ENCODE data around the gene GRK1. TPM values are rescaled to one million over a fixed set of nuclear protein-coding genes. Genes with fewer than 3 reads are reported as not detected.

GRK1 gene
- total and polyA plus RNA-seq, 2 of the 8 experiments (the other 6 are each of a cell fraction or from before 2014, with no cell fraction given), result 0.12 TPM; not detected in 1

- WGBS, 2 experiments (ENCODE audit: extremely low coverage in 1 of 2, insufficient coverage in 1 of 2, insufficient read length in 1 of 2, insufficient replicate concordance in 2 of 2, low coverage in 1 of 2, low lambda C conversion rate in 2 of 2, missing lambda C conversion rate in 1 of 2), result 93% methylated on average over 9 of the region's 9 CpGs; no CpG with 5 or more reads in 1 of the 2 experiments
- ChIA-PET CTCF (ENCODE audit: partially characterized antibody) (no interaction called here), POLR2A (ENCODE audit: partially characterized antibody) (interaction anchor here (1.2 kb wide), 1 partner anchor 10 kb away, joined by 4 read pairs; no protein-coding TSS in a partner anchor)
- Histone ChIP-seq H3K79me1 (ENCODE audit: low read depth, low read length) (peaks cover 8% of the 10 kb centered on the region; the same call in 1 of the 2 replicates), H2BK20ac (ENCODE audit: low read length) (no peak overlapping the region), H4K20me1 (replicated peaks in 1 of 2; ENCODE audit: control insufficient read depth in 1 of 2, insufficient read depth in 2 of 2, low read length in 2 of 2) (peaks cover 5 to 9% of the 10 kb centered on the region in 2 experiments), H3K14ac (ENCODE audit: insufficient read length) (no peak overlapping the region), H2BK15ac (ENCODE audit: low read length) (no peak overlapping the region), H4K91ac (replicated peaks; ENCODE audit: insufficient read length, low read length) (no peak overlapping the region), H4K8ac (ENCODE audit: extremely low read depth, insufficient read depth, low read length) (no peak overlapping the region), H2AFZ (ENCODE audit: low read length) (no peak overlapping the region), H3K4me3 (ENCODE audit: extremely low read depth in 1 of 4, insufficient read depth in 2 of 4, low read depth in 3 of 4, low read length in 4 of 4) (no peak overlapping the region), H2AK5ac (ENCODE audit: low read depth, low read length) (no peak overlapping the region), H3K18ac (ENCODE audit: extremely low read depth, low read length) (no peak overlapping the region), H3K9ac (replicated peaks in 1 of 4; ENCODE audit: extremely low read depth in 1 of 4, low read depth in 3 of 4, low read length in 3 of 4) (no peak overlapping the region), H3K36me3 (ENCODE audit: control insufficient read depth in 2 of 4, insufficient read depth in 4 of 4, low read length in 3 of 4) (peaks cover 0 to 21% (median 11%) of the 10 kb centered on the region in 4 experiments; a peak in 5 of 8 replicates), H3K27ac (ENCODE audit: low read depth, low read length) (no peak overlapping the region), H2BK12ac (ENCODE audit: low read depth, low read length) (no peak overlapping the region), H3K4me2 (ENCODE audit: insufficient read depth in 1 of 2, low read depth in 2 of 2, low read length in 2 of 2) (no peak overlapping the region), H3K56ac (replicated peaks; ENCODE audit: insufficient read length, low read depth, low read length) (no peak overlapping the region), H3K4ac (replicated peaks; ENCODE audit: insufficient read length, low read depth, low read length) (no peak overlapping the region), H3K9me3 (ENCODE audit: insufficient read depth in 2 of 2, low read depth in 1 of 2, low read length in 1 of 2) (peaks cover 0 to 14% of the 10 kb centered on the region in 2 experiments; a peak in 1 of 4 replicates), H3K23ac (ENCODE audit: insufficient read length) (no peak overlapping the region), H4K5ac (ENCODE audit: insufficient read length, low read depth, low read length) (no peak overlapping the region), H3K23me2 (ENCODE audit: low read depth, low read length) (no peaks in the 10 kb centered on the region), H3K4me1 (replicated peaks in 1 of 4; ENCODE audit: control insufficient read depth in 3 of 4, insufficient read depth in 4 of 4, low read length in 3 of 4) (peaks cover 0 to 3% (median 0%) of the 10 kb centered on the region in 4 experiments; a peak in 1 of 7 replicates), H3K79me2 (ENCODE audit: control insufficient read depth in 1 of 2, insufficient read depth in 2 of 2, low read length in 2 of 2) (peaks cover 0 to 27% of the 10 kb centered on the region in 2 experiments; a peak in 2 of 4 replicates), H2BK5ac (ENCODE audit: low read depth, low read length) (no peak overlapping the region), H2BK120ac (replicated peaks; ENCODE audit: low read depth, low read length) (no peak overlapping the region), H3K27me3 (replicated peaks in 1 of 4; ENCODE audit: control insufficient read depth in 3 of 4, extremely low read depth in 1 of 4, insufficient read depth in 3 of 4, low read length in 3 of 4) (no peaks in the 10 kb centered on the region)
- DNase-seq (ENCODE audit: low read depth in 1 of 2, low spot score in 2 of 2) (no peak), FAIRE-seq (no peak)
- TF ChIP-seq ATF2 (IDR thresholded peaks at IDR 0.05; ENCODE audit: low read length) (no peak), POLR2A (IDR thresholded peaks at IDR 0.05; ENCODE audit: control extremely low read depth in 1 of 2, low read depth in 2 of 2, low read length in 2 of 2) (no peak), EZH2 (IDR thresholded peaks at IDR 0.05; ENCODE audit: low read depth, low read length, severe bottlenecking) (no peak), TAF7 (optimal IDR thresholded peaks at IDR 0.05; ENCODE audit: borderline replicate concordance, low read depth, low read length) (no peak), RAD21 (IDR thresholded peaks at IDR 0.05 in 1 of 2, conservative IDR thresholded peaks at IDR 0.05 in 1 of 2; ENCODE audit: low read depth in 2 of 2, low read length in 2 of 2) (no peak), MAFK (IDR thresholded peaks at IDR 0.05; ENCODE audit: low read depth, low read length) (no peak), RBBP5 (IDR thresholded peaks at IDR 0.05; ENCODE audit: borderline replicate concordance, low read depth, low read length) (no peak), JUN (IDR thresholded peaks at IDR 0.05; ENCODE audit: low read depth, low read length) (no peak), EP300 (IDR thresholded peaks at IDR 0.05; ENCODE audit: borderline replicate concordance in 1 of 2, low read depth in 2 of 2, low read length in 2 of 2) (no peak), NANOG (IDR thresholded peaks at IDR 0.05; ENCODE audit: insufficient read depth, low read depth, low read length, poor library complexity, severe bottlenecking) (no peak), BCL11A (IDR thresholded peaks at IDR 0.05; ENCODE audit: low read depth in 2 of 2, low read length in 2 of 2) (no peak), CEBPB (IDR thresholded peaks at IDR 0.05; ENCODE audit: low read depth, low read length) (no peak)
Measured at GRCh38 chr13:113624235-113624587, 42.8 kb upstream of the GRK1 start.
